HEK293T (cell line): ENCODE data around the gene HBS1L.

Experiments
- CTCF ChIA-PET: fragments of 350-600 bp; formaldehyde crosslinking; extraction: SDS; loops from one replicate; lab custom pipeline; 2021; ENCODE audit warnings: antibody characterized with exemption, inconsistent platforms; lab: Yijun Ruan, JAX
- POLR2A ChIA-PET: fragments of 350-600 bp; formaldehyde crosslinking; extraction: SDS; loops from one replicate; lab custom pipeline; 2020; ENCODE audit warnings: antibody characterized with exemption, inconsistent platforms; lab: Yijun Ruan, JAX
- DNase-seq: peaks from one replicate; pipeline ENCODE4 v3.0.0; 2012; ENCODE audit warnings: mixed read lengths; ENCODE audit errors: extremely low spot score
- ARNT ChIP-seq: fragments of 450-650 bp; IDR thresholded peaks from 2 replicates; pipeline ENCODE4 v1.6.1; 2017; ENCODE audit warnings: mild to moderate bottlenecking
- BHLHE40 ChIP-seq: fragments of 450-650 bp; IDR thresholded peaks from 2 replicates; pipeline ENCODE4 v1.6.1; 2016; ENCODE audit warnings: mild to moderate bottlenecking, moderate library complexity, borderline replicate concordance
- CTBP1 ChIP-seq: fragments of 450-650 bp; IDR thresholded peaks from 2 replicates; pipeline ENCODE4 v1.6.1; 2016; ENCODE audit warnings: borderline replicate concordance
- ELF4 ChIP-seq: fragments of 450-650 bp; IDR thresholded peaks from 2 replicates; pipeline ENCODE4 v1.6.1; 2017; ENCODE audit warnings: antibody characterized with exemption
- FOXA1 ChIP-seq: fragments of 450-650 bp; IDR thresholded peaks from 2 replicates; pipeline ENCODE4 v1.6.1; 2016; ENCODE audit warnings: mild to moderate bottlenecking
- FOXK2 ChIP-seq: fragments of 450-650 bp; IDR thresholded peaks from 2 replicates; pipeline ENCODE4 v1.6.1; 2016; ENCODE audit warnings: mild to moderate bottlenecking
- FOXM1 ChIP-seq: fragments of 450-650 bp; IDR thresholded peaks from 2 replicates; pipeline ENCODE4 v1.6.1; 2017; ENCODE audit warnings: mild to moderate bottlenecking, borderline replicate concordance
- HDGF ChIP-seq: fragments of 450-650 bp; IDR thresholded peaks from 2 replicates; pipeline ENCODE4 v1.6.1; 2017; ENCODE audit warnings: antibody characterized with exemption, borderline replicate concordance
- L3MBTL2 ChIP-seq: fragments of 450-650 bp; conservative IDR thresholded peaks from 2 replicates; pipeline ENCODE4 v1.6.1; 2016; ENCODE audit warnings: mild to moderate bottlenecking
- LEF1 ChIP-seq: fragments of 450-650 bp; IDR thresholded peaks from 2 replicates; pipeline ENCODE4 v1.6.1; 2017; ENCODE audit warnings: mild to moderate bottlenecking, borderline replicate concordance
- NFRKB ChIP-seq: fragments of 450-650 bp; IDR thresholded peaks from 2 replicates; pipeline ENCODE4 v1.6.1; 2016; ENCODE audit warnings: mild to moderate bottlenecking, moderate library complexity
- PKNOX1 ChIP-seq: fragments of 450-650 bp; IDR thresholded peaks from 2 replicates; pipeline ENCODE4 v1.6.1; 2016
- SP1 ChIP-seq: fragments of 450-650 bp; IDR thresholded peaks from 2 replicates; pipeline ENCODE4 v1.6.1; 2017
- SUZ12 ChIP-seq: fragments of 450-650 bp; IDR thresholded peaks from 2 replicates; pipeline ENCODE4 v1.6.1; 2016; ENCODE audit warnings: mild to moderate bottlenecking
- TARDBP ChIP-seq: fragments of 450-650 bp; IDR thresholded peaks from 2 replicates; pipeline ENCODE4 v1.6.1; 2016
- ZNF384 ChIP-seq: fragments of 450-650 bp; IDR thresholded peaks from 2 replicates; pipeline ENCODE4 v1.6.1; 2016

The HBS1L gene

GRCh38 chr6:134997133-134997995 is 57.3 kb downstream of the HBS1L start:
- ChIA-PET POLR2A (interaction anchor here (1.0 kb wide), 1 partner anchor 58 kb away, joined by 3 read pairs; the partner anchor contains the start of gene HBS1L), CTCF (interaction anchor here (1.6 kb wide), 1 partner anchor 11 kb away, joined by 3 read pairs; no protein-coding TSS in a partner anchor)
- DNase-seq = no peak
- TF ChIP-seq FOXM1 (no peak), CTBP1 (no peak), L3MBTL2 (no peak), LEF1 (no peak), ELF4 (no peak), SUZ12 (no peak), FOXK2 (no peak), ARNT (no peak), BHLHE40 (no peak), TARDBP (no peak), PKNOX1 (no peak), NFRKB (no peak)

DNA sequence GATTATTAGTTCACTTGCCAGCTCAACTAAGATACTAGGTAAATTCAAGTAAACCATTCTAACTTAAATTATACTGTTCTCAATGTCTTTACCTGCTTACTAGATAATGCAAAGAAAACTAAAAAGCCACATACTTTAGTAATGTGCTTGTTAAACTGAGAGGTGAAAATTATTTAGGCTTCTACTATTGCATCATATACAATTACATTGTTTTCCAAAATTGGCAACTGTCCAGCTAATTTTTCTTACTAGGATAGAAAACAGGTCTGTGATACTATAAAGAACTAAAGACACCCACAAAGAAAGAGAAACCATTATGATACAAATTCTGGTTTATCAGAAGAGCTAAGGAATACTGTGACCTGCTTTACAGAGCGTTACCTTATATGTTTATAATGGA is 59.1 kb downstream of the HBS1L start:
- DNase-seq = no peak
- TF ChIP-seq SP1 (no peak), LEF1 (no peak), TARDBP (no peak), FOXK2 (no peak), PKNOX1 (no peak), ARNT (no peak), FOXM1 (no peak), FOXA1 (no peak), ZNF384 (no peak), HDGF (no peak), L3MBTL2 (no peak), ELF4 (no peak), SUZ12 (no peak), NFRKB (no peak), BHLHE40 (no peak), CTBP1 (no peak)
- ChIA-PET CTCF (interaction anchor here (0.9 kb wide), 1 partner anchor 55 kb away, joined by 4 read pairs; no protein-coding TSS in a partner anchor), POLR2A (interaction anchor here (1.5 kb wide), 1 partner anchor 59 kb away, joined by 6 read pairs; the partner anchor contains the start of gene HBS1L)

GRCh38 chr6:134994431-134994830 is 60.2 kb downstream of the HBS1L start:
- CTCF ChIA-PET = interaction anchor here (1.2 kb wide), 1 partner anchor 9 kb away, joined by 5 read pairs; no protein-coding TSS in a partner anchor
- no peak for DNase-seq
- POLR2A ChIA-PET = interaction anchor here (0.6 kb wide), 1 partner anchor 36 kb away, joined by 3 read pairs; no protein-coding TSS in a partner anchor
- TF ChIP-seq NFRKB = no peak
- TF ChIP-seq PKNOX1 = no peak
- TF ChIP-seq ARNT = no peak
- no peak for TF ChIP-seq CTBP1
- TF ChIP-seq SP1 = no peak

DNA sequence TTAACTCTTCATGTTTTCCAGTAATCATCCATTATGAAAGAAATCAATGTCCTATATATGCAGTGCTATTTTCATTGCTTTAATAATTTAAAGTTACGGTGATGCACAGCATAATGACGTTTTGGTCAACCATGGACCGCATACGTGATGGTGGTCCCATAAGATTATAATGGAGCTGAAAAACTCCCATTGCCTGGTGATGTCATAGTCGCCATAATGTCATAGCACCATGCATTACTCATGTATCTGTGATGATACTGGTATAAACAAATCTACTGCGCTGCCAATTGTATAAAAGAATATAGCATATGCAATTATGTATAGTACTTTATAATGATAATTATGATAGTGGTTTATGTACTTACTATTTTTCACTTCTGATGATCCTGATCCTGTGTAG is 62.5 kb downstream of the HBS1L start:
- TF ChIP-seq SUZ12 (no peak), HDGF (no peak), LEF1 (no peak), ELF4 (no peak), SP1 (no peak), TARDBP (no peak), ARNT (no peak), CTBP1 (no peak)
- CTCF ChIA-PET = no interaction called here
- POLR2A ChIA-PET = no interaction called here
- DNase-seq = no peak

GRCh38 chr6:134990262-134990661 is 64.4 kb downstream of the HBS1L start:
- ChIA-PET POLR2A (no interaction called here), CTCF (no interaction called here)
- no peak for TF ChIP-seq HDGF
- no peak for TF ChIP-seq NFRKB
- TF ChIP-seq LEF1 = no peak
- TF ChIP-seq ZNF384 = no peak
- no peak for TF ChIP-seq SUZ12
- no peak for TF ChIP-seq FOXK2
- no peak for TF ChIP-seq BHLHE40
- TF ChIP-seq FOXM1 = no peak
- no peak for TF ChIP-seq L3MBTL2
- DNase-seq = no peak

DNA sequence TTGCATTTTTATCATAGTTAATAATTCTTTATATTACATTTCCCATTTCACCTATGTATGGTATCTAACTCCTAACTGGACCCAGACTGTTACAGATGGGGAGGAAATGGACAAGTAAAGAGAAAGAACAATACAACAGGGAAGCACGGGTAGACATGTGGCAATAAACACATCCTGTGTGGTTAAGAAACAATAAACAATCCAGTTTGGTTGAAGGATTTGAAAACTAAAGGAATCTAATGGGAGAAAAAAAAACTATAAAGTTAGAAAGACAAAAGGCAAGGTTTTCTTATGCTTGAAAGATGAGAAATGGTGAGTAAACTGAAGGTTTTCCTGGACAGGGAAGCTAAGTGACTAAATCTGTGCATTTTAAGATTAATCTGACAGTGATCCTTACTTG is 69.8 kb downstream of the HBS1L start:
- CTCF ChIA-PET = no interaction called here
- POLR2A ChIA-PET = no interaction called here
- TF ChIP-seq NFRKB = no peak
- no peak for TF ChIP-seq FOXK2
- TF ChIP-seq ZNF384 = no peak
- DNase-seq = no peak
